HG02981 (cell line): ENCODE measurements around the gene SCEL.

Experiments
- ATAC-seq: cut with Tn5 transposase; IDR thresholded peaks from one replicate; pipeline ENCODE4 v1.9.1; 2021; ENCODE audit warnings: mild to moderate bottlenecking, moderate library complexity; ENCODE audit not compliant: unreplicated experiment

The SCEL gene

DNA sequence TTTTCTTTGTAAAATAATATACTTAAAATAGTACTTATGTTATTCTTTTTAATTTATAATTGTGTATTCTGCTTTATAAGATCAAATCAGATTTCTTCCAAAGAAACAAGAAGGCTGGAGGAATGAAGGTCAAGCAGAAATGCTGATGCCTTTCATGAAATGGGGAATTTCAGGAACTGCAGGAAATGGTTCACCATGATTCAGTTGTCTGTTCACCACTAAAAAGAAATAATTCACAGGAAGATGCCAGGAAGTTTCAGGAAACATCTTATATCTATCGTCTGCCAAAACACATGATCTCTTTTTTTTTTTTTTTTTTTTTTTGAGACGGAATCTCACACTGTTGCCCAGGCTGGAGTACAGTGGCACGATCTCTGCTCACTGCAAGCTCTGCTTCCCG is 15.7 kb upstream of the SCEL start:
- no peak for ATAC-seq

DNA sequence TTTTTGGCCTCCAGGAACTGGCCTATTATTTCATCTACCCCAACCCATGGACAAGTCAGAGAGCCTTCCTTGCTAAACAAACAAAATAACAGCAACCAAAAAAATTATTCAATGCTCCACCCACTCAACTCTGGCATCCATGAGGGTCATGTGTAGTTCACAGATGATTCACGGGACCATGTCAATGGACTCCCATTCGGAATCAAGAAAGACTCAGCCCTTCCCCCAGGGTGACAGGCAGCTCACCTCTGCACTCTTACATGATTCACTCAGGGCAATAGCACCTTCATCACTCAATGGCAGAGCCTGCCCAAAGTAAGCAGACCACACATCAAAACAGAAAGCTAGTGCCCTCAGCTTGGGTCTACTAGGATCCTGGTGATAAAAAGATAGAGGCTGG is 14.3 kb upstream of the SCEL start:
- no peak for ATAC-seq

DNA sequence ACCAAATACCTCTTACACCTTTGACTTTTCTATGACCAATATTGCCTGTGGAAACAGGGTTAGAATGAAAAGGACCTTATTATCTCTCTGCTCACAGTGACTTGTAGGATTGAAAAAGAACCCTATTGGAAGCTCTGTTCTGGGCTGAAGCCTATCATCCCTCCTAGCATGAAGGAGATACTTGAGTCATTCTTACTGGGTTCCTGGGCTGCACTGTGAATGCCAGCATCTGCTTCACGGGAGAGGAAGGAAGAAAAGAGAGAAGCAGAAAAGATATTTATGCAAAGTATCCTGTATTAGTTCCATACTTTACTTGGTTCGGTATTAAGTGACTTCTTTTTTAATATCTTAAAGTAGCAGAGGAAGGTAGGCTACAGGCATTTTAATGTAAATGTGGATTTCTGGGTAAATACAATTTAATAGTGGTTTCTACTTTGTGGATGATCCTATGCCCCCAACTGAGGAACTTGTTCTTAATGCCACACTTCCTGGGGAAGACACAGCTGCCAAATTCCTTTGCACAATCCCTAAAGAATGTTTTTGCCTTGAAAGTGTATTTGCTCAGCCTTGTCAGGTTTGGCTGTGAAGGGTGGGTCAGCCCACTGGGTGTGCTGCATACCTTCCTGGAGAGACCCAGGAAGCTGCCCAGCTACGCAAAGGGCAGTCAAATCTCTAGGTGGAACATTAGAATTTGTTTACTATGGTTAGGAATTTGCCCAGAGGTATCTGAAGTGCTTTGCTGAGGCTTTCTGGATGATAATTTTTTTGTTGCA is 13.7 kb upstream of the SCEL start:
- ATAC-seq, result no peak

DNA sequence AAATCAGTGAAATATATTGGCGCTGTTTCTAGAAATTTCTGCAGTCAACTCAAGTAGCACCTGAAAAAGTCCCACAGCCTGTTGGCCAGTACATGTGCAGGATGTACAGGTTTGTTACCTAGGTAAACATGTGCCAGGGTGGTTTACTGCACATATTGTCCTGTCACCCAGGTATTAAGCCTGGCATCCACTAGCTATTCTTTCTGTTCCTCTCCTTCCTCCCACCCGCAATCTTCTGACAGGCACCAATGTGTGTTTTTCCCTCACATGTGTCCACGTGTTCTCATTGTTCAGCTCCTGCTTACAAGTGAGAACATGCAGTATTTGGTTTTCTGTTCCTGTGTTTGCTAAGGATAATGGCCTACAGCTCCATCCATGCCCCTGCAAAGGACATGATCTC is 13.1 kb upstream of the SCEL start:
- ATAC-seq, result no peak

DNA sequence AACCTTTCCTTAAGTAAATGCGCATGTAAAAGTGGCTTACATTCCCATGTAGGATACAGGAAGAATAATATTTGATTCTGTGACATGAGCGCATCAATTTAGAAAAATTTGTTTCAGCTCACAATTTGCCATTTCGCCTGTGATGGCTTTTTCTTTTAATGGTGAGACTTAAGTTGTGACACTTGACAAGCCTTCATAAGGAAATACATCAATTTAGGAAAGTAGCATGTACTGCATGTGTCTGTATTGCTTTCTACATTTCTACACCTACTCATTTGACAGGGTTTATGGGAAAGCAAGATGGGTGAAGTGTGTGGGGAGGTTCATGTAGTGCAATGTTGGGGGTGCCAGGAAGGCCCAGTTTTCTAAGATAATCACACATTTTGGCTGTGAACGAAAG is 12.1 kb upstream of the SCEL start:
- ATAC-seq, result no peak

DNA sequence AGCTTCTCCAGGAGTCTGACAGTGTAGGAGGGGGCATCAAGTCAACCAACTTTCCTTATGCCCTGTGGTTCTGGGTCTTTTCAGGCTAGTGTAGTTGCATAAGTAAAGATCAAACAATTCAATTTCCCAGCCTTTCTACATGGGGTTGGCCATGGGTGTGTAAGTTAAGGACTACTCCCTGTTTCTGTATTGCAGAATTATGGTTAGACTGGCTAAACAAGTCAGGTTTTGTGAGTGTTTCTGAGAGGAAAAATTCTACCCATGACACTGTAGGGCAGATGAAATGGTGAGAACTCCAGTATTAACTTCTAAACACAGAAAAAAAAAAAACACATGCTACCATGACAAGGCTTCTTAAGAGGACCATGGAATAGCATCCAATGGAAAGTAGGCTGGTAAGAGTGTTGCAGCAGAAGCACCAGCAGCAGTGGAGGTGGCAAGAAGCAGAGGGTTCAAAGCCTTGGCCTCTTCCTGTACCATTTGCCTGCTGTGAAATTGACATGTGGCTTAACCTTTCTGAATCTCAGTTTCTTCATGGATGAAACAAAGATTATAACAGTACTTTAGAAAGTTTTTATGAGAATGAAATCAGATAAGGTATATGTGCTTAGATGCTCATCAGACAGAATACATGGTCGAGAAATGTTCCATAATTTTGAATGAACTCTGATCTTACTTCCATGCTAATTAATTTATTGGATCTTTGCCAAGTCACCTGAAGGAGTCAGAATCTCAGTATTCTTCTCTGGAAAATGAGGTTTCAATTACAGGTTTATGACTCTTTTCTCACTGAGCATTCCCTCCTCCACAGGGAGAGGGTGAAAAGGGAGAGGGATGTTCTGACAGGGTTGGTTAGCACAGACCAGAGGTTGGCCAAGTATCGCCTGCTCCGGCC is 11.4 kb upstream of the SCEL start:
- ATAC-seq, result no peak

DNA sequence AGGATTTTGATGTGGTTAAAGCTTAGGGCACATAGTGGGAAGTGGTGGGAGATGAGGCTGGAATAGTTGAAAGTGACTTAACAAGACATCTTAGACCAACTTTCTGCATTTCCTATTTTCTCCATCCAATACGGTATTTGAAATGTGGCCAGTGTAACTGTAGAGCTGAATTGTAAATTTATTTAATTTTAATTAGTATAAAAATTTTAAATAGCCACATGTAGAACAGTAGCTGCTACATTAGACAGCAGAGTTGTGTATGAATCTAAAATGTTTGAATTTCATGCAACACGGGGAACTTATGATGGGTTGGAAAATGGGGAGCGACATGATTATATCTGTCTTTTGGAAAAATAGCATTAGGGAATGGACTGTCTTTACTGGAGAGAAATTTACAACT is 7.1 kb upstream of the SCEL start:
- ATAC-seq, result no peak

DNA sequence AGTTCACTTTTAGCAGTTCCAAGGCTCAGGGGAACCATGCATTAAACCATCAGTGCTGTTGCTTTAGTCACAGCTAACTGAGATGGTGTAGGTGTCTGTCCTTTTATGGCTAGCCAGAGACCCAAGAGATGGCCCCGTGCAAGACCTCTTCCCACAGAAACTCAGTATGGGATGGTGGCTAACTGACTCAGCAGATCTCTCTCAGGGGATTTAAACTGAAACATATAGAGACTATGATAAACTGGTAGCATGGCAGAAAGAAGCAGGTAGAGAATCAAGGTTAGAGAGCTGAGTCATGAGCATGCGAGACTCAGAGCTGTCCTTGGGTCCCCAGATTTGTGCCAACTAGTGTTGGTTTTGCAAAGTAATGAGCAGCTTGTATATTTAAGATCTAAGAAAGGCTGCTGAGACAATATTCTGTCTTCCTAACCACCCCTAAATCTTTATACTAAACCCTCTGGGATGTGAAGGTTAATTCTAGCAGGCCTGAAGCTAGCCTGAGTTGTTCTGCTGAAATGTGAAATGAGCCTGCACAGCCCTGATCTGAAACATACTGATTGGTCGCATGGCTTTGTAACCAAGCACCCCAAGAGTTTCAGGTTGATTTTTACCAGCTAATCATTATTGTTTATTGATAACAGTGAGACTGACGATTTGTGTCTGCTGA is 6.5 kb upstream of the SCEL start:
- ATAC-seq, result peak; percentile 84

DNA sequence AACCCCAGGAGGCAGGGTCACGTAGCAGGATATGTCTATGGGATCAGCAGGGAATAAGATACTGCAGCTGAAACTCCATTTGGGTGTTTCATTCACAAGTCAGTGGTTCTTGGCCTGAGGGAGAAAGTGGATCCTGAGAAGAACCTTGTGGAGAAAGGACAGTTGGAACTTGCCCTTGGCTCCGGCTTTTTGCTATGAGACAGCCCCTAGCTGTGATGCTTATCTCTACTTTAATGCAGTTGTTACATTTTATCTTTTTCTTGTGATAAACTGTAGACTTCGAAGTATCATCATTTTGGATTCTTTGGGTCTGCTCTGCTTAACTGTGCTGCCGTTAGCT is 6.0 kb upstream of the SCEL start:
- no peak for ATAC-seq

DNA sequence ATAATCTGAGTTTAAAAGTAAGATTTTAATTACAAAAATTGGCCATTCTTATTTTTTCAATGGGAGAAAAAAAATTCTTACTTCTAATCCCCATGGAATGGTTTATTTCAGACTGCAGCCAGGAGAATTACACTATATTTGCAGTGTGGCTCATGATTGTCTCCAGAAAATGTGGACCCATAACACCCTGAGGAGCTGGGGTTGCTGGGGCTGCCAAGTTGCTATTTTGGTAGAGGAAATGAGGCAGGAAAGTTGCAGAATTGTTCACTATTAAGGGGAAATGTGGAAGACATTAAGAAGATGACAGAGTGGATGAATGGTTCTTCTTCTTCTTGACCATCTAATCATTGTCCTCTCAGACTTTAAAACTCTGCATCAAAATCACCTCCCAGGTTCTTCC is 4.6 kb upstream of the SCEL start:
- no peak for ATAC-seq

DNA sequence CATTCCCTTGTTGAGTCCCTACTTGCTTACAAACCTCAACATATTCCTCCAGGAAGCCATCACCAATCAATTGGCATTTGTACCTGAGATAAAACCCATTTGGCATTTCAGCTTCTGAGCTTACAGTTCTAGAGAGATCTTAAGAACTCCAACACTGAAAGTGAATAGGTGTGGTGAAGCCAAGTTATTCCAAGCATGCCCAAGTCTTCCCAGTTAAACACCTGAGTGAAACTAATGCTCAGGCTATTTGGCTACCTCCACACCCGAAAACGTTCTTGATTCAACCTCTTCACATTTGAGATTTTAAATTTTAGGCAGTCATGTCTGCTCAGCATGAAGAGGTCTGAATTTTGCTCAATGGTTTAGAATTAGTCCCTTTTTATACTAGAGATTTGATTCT is 2.5 kb upstream of the SCEL start:
- no peak for ATAC-seq

DNA sequence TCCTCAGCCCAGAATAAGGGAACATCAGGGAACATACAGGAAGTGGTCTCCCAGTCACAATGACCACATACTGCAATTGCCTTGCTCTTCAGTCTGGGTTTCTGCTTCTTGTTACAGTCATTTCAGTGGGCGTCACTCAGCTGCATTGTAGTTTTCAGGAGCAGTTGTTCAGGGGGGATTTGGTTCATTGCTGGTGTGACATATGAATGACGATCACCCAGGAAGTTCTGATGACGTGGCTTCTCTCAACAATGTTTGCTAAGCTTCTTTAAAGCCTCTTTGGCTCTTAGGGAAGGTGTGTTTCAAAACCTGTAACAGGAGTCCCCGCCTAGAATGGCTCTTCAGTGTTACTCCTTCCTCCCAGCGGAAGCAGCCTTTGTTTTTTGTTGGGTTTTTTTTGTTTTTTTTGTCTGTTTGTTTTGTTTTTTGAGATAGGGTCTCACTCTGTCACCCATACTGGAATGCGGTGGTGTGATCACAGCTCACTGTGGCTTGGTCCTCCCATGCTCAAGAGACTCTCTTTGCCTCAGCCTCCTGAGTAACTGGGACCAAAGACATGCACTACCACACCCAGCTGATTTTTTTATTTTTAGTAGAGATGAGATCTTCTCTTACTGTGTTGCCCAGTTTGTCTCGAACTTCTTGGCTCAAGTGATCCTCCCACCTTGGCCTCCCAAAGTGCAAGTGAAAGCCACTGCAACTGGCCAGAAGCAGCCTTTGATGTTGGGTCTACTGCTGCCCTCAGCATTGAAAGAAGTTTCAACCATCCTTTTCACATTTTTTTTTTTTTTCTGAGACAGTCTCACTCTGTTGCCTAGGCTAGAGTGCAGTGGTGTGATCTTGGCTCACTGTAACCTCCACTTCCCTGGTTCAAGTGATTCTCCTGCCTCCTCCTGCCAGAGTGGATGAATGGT is 1.4 kb upstream of the SCEL start:
- ATAC-seq, result no peak

DNA sequence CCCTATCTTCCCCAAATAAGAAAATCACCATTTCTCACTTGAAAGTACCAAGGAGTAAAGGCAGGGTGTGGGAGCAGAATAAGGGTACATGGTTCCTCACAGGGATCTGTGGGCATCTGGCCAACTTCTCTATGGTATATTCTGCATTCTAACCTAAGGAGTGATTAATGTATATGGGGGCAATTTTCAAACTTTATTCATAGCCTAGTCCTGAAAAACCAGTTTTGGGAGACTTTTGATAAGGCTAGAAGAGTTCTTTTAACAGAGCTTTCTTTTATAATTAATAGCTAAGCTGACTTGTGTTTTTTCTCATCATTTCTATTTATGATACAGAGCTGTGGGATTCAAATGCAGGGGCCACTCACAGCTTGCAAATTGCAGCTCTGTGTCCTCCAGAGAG is 852 bp downstream of the SCEL start:
- ATAC-seq, result no peak

DNA sequence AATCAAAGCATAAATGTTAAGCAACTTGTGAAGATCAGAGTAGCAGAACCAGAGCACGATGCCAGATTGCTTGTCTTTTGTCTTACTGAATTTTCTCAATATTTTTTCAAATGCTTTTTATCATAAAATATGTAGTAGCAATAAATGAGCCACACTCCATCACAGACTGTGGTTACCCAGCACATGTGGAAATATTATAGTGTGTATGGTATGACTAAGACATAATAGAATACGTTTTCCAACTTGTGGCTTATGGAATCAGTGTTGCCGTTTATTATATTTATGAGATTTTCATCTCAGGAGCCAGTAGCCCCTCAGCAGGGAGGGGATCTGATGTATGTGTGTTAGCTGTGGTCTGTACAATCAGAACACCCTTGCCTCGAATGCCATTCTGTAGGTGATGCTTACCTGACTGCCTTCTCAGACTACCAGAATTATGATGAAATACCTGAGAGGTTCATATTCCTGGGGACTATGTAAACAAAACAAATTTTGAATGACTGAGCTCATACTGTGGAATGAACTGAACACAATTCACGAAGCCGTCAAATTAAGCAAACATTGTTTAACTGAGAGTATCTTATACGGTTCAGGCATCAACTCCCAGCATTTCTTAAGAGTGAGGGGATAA is 1.9 kb downstream of the SCEL start:
- ATAC-seq, result no peak

DNA sequence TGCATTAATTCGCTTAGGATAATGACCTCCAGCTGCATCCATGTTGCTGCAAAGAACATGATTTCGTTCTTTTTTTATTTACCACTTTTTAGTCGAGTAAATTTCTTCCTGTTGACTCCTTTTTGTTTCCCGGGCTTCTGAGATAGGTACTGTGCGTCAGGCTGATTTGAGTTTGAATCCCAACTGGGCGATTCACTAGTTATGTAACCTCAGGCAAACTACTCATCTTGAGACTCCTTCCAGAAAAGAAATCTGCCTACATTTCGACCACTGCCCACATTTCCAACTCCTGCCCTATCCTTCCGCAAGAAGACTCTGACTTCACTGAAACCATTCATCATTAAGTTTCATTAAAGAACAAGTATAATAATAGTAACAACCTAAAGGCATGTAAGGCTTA is 8.2 kb downstream of the SCEL start:
- no peak for ATAC-seq

DNA sequence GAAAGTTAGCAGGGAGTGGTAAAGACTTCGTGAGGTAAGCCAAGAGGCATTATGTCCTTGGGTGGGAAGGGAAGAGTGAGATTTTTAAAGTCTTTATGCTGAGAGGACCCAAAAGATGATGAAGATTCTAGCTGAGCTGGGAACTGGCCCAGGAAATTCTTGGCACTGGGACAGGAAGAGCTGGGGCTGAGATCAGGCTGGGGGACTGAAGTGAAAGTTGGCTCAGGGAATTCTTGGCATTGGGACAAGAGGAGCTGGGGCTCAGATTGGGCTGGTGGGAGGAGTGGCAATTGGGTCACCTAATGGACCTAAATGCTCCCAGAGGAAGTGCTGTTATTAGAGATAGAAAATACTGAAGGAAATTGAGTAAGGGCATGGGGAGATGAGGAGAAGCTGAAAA is 8.8 kb downstream of the SCEL start:
- no peak for ATAC-seq

DNA sequence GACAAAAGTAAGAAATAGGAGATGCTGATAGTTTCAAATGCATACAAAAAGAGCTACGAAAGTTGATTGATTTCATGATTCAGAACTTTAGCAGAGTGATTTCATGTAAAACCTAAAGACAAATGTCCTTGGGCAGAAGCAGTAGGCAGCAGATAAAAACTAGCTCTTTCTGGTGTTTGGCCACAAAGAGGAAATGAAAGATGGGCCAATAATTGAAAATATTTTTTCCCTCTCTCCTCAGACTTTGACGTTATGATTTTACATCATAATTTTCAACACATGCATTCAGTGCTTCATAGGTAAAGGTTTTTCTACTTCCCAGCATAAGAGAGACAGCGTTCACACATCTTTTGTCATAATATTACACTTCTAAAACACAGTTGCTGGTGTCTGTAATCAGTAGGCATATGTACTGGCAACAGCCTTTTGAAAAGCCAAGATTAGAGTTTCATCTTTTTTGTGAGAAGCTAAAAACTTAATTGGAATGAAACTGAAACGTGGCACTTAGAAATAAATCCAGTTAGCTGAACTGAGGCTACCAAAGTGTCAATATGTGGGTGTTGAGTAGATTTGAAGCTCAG is 9.3 kb downstream of the SCEL start:
- peak; percentile 44 for ATAC-seq

DNA sequence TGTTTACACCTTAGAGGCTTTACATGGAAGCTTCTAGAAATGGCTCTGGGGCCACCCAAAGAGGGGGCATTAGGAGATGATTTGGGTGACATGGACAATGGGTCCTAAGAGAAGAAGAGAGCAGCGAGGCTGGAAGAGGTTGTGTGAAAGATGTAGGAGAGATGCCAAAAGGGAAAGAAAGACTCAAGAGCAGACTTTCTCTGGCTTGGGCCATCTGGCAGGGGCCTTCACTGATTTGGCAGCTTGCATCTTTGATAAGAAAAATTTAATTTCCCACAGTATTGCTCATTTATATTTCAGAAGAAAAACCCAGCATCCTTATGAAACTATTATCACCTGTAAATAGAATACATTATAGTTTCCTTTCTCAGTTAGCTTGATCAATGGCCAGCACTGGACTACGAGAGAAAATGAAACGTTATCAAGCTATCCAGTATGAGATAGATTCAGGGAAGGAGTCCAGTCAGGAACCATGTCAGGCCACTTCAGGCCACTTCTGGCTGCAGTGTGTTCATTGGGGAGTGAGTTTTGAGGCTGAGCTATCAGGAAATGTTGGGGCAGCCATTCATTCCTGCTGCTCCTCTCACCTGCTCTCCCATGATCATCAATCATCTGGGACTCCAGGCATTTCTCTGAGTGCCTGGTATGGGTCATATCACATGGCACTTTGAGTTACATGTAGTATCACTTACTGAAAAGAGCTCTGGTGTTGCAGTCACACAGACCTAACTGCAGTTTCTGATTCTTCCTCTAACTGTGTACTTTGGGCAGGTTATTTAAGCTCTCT is 10.3 kb downstream of the SCEL start:
- no peak for ATAC-seq

DNA sequence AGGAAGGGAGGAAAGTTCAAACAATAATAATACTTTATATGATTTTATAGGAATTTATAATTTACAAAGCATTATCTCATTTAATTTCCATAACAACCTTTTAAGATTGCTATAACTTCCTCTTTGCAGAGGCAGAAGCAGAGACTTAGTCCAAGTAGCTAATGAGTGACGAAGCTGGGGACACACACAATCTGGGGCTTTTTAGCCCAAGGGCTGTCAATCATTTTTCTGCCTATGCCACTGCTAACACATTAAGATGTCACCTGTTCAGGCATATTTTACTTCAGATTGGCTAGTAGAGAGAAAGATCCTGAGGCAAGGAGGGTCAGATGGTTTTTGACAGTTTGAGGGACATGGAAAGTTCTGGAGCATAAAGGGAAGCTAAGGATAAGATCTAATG is 12.6 kb downstream of the SCEL start:
- peak; percentile 94 for ATAC-seq
